HG02938 (cell line): Measurements from ENCODE around the gene TRPM7.
"Not testable (repeated sequence)": the region's sequence is repeated elsewhere in the genome, so short reads cannot be mapped to it uniquely, and the experiment has no call there.

Source experiments
- ATAC-seq: cut with Tn5 transposase; IDR thresholded peaks from one replicate; pipeline ENCODE4 v1.9.1; 2021; ENCODE audit warnings: mild to moderate bottlenecking, moderate library complexity; ENCODE audit not compliant: unreplicated experiment

TRPM7 gene

GRCh38 chr15:50590288-50590687 is 96.3 kb downstream of the TRPM7 start:
- ATAC-seq = no peak

GRCh38 chr15:50577492-50577891 is 109.1 kb downstream of the TRPM7 start:
- no peak for ATAC-seq

- ATAC-seq = no peak
Measured at GRCh38 chr15:50576166-50576565, 110.4 kb downstream of the TRPM7 start.

GRCh38 chr15:50573842-50574241 is 112.8 kb downstream of the TRPM7 start:
- ATAC-seq = not testable (repeated sequence)

GRCh38 chr15:50563756-50564155 is 122.8 kb downstream of the TRPM7 start:
- ATAC-seq = no peak

- ATAC-seq = no peak
Measured at GRCh38 chr15:50562735-50563640, 123.6 kb downstream of the TRPM7 start.

- ATAC-seq = no peak
Measured at GRCh38 chr15:50558012-50558411, 128.6 kb downstream of the TRPM7 start.

- no peak for ATAC-seq
Measured at GRCh38 chr15:50556642-50557371, 129.8 kb downstream of the TRPM7 start.

GRCh38 chr15:50552238-50552637 is 134.4 kb downstream of the TRPM7 start:
- ATAC-seq = no peak

- ATAC-seq = no peak
Measured at GRCh38 chr15:50549326-50549725, 137.3 kb downstream of the TRPM7 start.

GRCh38 chr15:50546566-50546965 is 140.0 kb downstream of the TRPM7 start, which contains the start of gene USP50:
Gene USP50, minus strand, starts transcription at chr15:50546666. Its CDS starts 141 bp downstream, at chr15:50546525.
- no peak for ATAC-seq

- ATAC-seq = no peak
Measured at GRCh38 chr15:50544368-50544767, 142.2 kb downstream of the TRPM7 start.

GRCh38 chr15:50543556-50543955 is 143.0 kb downstream of the TRPM7 start:
- no peak for ATAC-seq

- no peak for ATAC-seq
Measured at GRCh38 chr15:50542887-50543210, 143.7 kb downstream of the TRPM7 start.

- ATAC-seq = no peak
Measured at GRCh38 chr15:50531766-50532165, 154.8 kb downstream of the TRPM7 start.

- ATAC-seq = no peak
Measured at GRCh38 chr15:50531163-50531562, 155.4 kb downstream of the TRPM7 start.

- no peak for ATAC-seq
Measured at GRCh38 chr15:50523851-50524251, 162.7 kb downstream of the TRPM7 start.

- ATAC-seq = no peak
Measured at GRCh38 chr15:50519740-50520425, 166.7 kb downstream of the TRPM7 start.

GRCh38 chr15:50513001-50513400 is 173.6 kb downstream of the TRPM7 start:
- ATAC-seq = no peak
